Measurements from ENCODE around the gene SLC31A1. TPM values are rescaled to one million over a fixed set of nuclear protein-coding genes. Genes with fewer than 3 reads are reported as not detected.

Gene SLC31A1
- total and polyA plus RNA-seq, 2 of the 8 experiments (the other 6 are each of a cell fraction or from before 2014, with no cell fraction given): 23.9 to 40.8 TPM

DNA sequence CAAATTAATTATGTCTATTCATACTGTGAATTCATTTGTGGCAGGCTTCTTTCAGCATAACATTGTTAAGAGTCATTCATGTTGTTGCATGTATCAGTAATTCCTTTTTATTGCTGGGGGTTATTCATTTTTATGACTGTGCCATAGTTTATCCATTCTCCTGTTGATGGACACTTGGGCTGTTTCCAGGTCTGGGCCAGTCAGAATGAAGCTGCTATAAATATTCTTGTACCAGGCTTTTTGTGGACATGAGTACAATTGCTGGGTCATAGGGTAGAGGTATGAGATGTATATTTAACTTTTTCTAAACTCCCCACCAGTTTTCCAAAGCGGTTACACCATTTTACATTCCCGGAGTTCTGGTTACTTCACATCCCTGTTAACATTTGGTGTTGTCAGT is 67.7 kb downstream of the SLC31A1 start:
- H2BK15ac ChIP-seq (ENCODE audit: low read length): no peak overlapping the region
- H3K27me3 ChIP-seq (replicated peaks in 1 of 4; ENCODE audit: control insufficient read depth in 3 of 4, extremely low read depth in 1 of 4, insufficient read depth in 3 of 4, low read length in 3 of 4): no peaks in the 10 kb centered on the region
- H3K36me3 ChIP-seq (ENCODE audit: control insufficient read depth in 2 of 4, insufficient read depth in 4 of 4, low read length in 3 of 4): peaks cover 36 to 87% (median 78%) of the 10 kb centered on the region in 4 experiments
- H2AFZ ChIP-seq (ENCODE audit: low read length): no peak overlapping the region
- H3K27ac ChIP-seq (ENCODE audit: low read depth, low read length): no peak overlapping the region
- ChIA-PET POLR2A (ENCODE audit: partially characterized antibody) (interaction anchor here (1.5 kb wide), 1 partner anchor 13 kb away, joined by 4 read pairs; the partner anchor contains the start of genes CDC26 and PRPF4), CTCF (ENCODE audit: partially characterized antibody) (no interaction called here)
- no peak overlapping the region for H4K5ac ChIP-seq (ENCODE audit: insufficient read length, low read depth, low read length)
- no peak overlapping the region for H3K56ac ChIP-seq (replicated peaks; ENCODE audit: insufficient read length, low read depth, low read length)
- H3K4me3 ChIP-seq (ENCODE audit: extremely low read depth in 1 of 4, insufficient read depth in 2 of 4, low read depth in 3 of 4, low read length in 4 of 4): no peak overlapping the region
- no peak overlapping the region for H2BK12ac ChIP-seq (ENCODE audit: low read depth, low read length)
- no peaks in the 10 kb centered on the region for H3K4me1 ChIP-seq (replicated peaks in 1 of 4; ENCODE audit: control insufficient read depth in 3 of 4, insufficient read depth in 4 of 4, low read length in 3 of 4)
- no peak overlapping the region for H3K14ac ChIP-seq (ENCODE audit: insufficient read length)
- no peak overlapping the region for H4K8ac ChIP-seq (ENCODE audit: extremely low read depth, insufficient read depth, low read length)
- no peaks in the 10 kb centered on the region for H3K79me1 ChIP-seq (ENCODE audit: low read depth, low read length)
- no peak overlapping the region for H3K4ac ChIP-seq (replicated peaks; ENCODE audit: insufficient read length, low read depth, low read length)
- no peak overlapping the region for H2AK5ac ChIP-seq (ENCODE audit: low read depth, low read length)
- no peak overlapping the region for H3K18ac ChIP-seq (ENCODE audit: extremely low read depth, low read length)
- FAIRE-seq: no peak
- H3K4me2 ChIP-seq (ENCODE audit: insufficient read depth in 1 of 2, low read depth in 2 of 2, low read length in 2 of 2): no peak overlapping the region
- H4K91ac ChIP-seq (replicated peaks; ENCODE audit: insufficient read length, low read length): no peak overlapping the region
- 89% methylated on average over 2 of the region's 2 CpGs; no CpG with 5 or more reads in 1 of the 2 experiments for WGBS, 2 experiments (ENCODE audit: extremely low coverage in 1 of 2, insufficient coverage in 1 of 2, insufficient read length in 1 of 2, insufficient replicate concordance in 2 of 2, low coverage in 1 of 2, low lambda C conversion rate in 2 of 2, missing lambda C conversion rate in 1 of 2)
- H4K20me1 ChIP-seq (replicated peaks in 1 of 2; ENCODE audit: control insufficient read depth in 1 of 2, insufficient read depth in 2 of 2, low read length in 2 of 2): peaks cover 0 to 2% of the 10 kb centered on the region in 2 experiments
- H3K79me2 ChIP-seq (ENCODE audit: control insufficient read depth in 1 of 2, insufficient read depth in 2 of 2, low read length in 2 of 2): no peaks in the 10 kb centered on the region
- no peak overlapping the region for H2BK20ac ChIP-seq (ENCODE audit: low read length)
- H3K23ac ChIP-seq (ENCODE audit: insufficient read length): no peak overlapping the region
- H2BK5ac ChIP-seq (ENCODE audit: low read depth, low read length): no peak overlapping the region
- no peak for DNase-seq (ENCODE audit: low read depth in 1 of 2, low spot score in 2 of 2)
- no peak overlapping the region for H3K9ac ChIP-seq (replicated peaks in 1 of 4; ENCODE audit: extremely low read depth in 1 of 4, low read depth in 3 of 4, low read length in 3 of 4)
- no peaks in the 10 kb centered on the region for H3K23me2 ChIP-seq (ENCODE audit: low read depth, low read length)
- H2BK120ac ChIP-seq (replicated peaks; ENCODE audit: low read depth, low read length): no peak overlapping the region
- no peaks in the 10 kb centered on the region for H3K9me3 ChIP-seq (ENCODE audit: insufficient read depth in 2 of 2, low read depth in 1 of 2, low read length in 1 of 2)
- TF ChIP-seq HDAC2 (IDR thresholded peaks at IDR 0.05; ENCODE audit: borderline replicate concordance in 1 of 2, low read depth in 2 of 2, low read length in 2 of 2): no peak
- no peak for TF ChIP-seq RNF2 (IDR thresholded peaks at IDR 0.05; ENCODE audit: borderline replicate concordance, low read depth, low read length, missing control alignments, poor library complexity, severe bottlenecking)
- no peak for TF ChIP-seq RAD21 (IDR thresholded peaks at IDR 0.05 in 1 of 2, conservative IDR thresholded peaks at IDR 0.05 in 1 of 2; ENCODE audit: low read depth in 2 of 2, low read length in 2 of 2)
- no peak for TF ChIP-seq ASH2L (IDR thresholded peaks at IDR 0.05; ENCODE audit: low read length)
- no peak for TF ChIP-seq TBP (IDR thresholded peaks at IDR 0.05; ENCODE audit: low read depth, low read length)
- TF ChIP-seq FOSL1 (IDR thresholded peaks at IDR 0.05; ENCODE audit: insufficient read depth, low read depth, low read length): no peak
- TF ChIP-seq TCF12 (IDR thresholded peaks at IDR 0.05; ENCODE audit: low read depth, low read length): no peak
- TF ChIP-seq RBBP5 (IDR thresholded peaks at IDR 0.05; ENCODE audit: borderline replicate concordance, low read depth, low read length): no peak
- no peak for TF ChIP-seq BACH1 (IDR thresholded peaks at IDR 0.05; ENCODE audit: low read length)
- no peak for TF ChIP-seq YY1 (IDR thresholded peaks at IDR 0.05; ENCODE audit: low read depth, low read length)
- TF ChIP-seq, protein P1, sequence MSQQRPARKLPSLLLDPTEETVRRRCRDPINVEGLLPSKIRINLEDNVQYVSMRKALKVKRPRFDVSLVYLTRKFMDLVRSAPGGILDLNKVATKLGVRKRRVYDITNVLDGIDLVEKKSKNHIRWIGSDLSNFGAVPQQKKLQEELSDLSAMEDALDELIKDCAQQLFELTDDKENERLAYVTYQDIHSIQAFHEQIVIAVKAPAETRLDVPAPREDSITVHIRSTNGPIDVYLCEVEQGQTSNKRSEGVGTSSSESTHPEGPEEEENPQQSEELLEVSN (IDR thresholded peaks at IDR 0.05): no peak
- TF ChIP-seq SIRT6 (IDR thresholded peaks at IDR 0.05; ENCODE audit: low read length): no peak
- TF ChIP-seq CBX8 (IDR thresholded peaks at IDR 0.05; ENCODE audit: borderline replicate concordance, low read depth, low read length): no peak
